ENCODE results near the gene SF3A1. TPM values are rescaled to one million over a fixed set of nuclear protein-coding genes. Genes with fewer than 3 reads are reported as not detected.

The SF3A1 gene
- total RNA-seq, 1 experiment from 2014 or later = 230 TPM

DNA sequence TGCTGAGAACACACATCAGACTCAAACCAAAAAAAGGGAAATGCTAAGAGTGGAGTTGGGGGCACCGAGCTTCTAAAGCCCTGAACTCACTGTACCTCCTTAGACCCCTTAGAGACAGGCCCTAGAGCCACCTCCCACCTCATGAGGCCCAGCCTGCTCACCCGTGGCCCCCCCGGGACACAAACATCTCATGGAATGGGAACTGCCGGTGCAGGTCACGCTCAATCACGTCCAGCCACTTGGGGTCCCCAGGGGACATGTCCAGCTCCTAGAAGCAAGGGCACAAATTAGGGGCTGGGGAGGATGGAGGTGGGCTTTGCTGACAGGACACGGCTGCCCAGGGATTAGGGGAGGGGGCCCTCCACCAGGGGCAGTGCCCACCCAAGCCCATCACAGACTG is 61.1 kb downstream of the SF3A1 start:
- H3K9ac ChIP-seq (ENCODE audit: low read length) = no peak overlapping the region
- POLR2A ChIA-PET = no interaction called here
- RAD21 ChIA-PET (ENCODE audit: low non-redundant PET in 1 of 2, low total read pairs in 2 of 2, uncharacterized antibody in 2 of 2, unreplicated experiment in 2 of 2) = no interaction called here

DNA sequence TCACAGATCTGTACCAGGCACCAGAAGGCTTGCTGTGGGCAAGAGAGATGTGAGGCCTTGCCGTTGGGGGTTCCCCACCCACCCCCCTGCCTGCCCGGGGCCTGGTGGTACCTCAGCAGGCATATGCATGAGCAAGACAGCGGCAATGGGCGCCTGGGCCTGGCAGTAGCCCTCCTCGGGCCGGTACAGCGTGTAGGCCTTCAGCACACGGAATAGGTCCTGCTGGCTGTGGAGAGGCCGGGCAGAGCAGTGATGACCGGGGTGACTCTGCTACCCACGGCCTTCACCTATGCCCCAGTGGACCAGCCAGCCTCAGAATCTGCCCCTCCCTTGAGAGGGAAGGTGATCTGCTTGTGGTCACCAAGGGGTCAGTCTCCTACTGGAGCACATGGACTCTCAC is 61.9 kb downstream of the SF3A1 start:
- Histone ChIP-seq H3K4me3 (replicated peaks in 1 of 2; ENCODE audit: low read depth in 1 of 2, low read length in 2 of 2) (no peak overlapping the region), H2AFZ (ENCODE audit: low read depth, low read length, poor library complexity, severe bottlenecking) (no peak overlapping the region), H3K9ac (ENCODE audit: low read length) (no peak overlapping the region), H3K9me3 (ENCODE audit: control insufficient read depth in 1 of 2, insufficient read depth in 1 of 2, low read depth in 1 of 2, low read length in 2 of 2) (no peaks in the 10 kb centered on the region), H3K79me2 (ENCODE audit: insufficient read depth, low read length) (no peaks in the 10 kb centered on the region), H3K36me3 (ENCODE audit: control insufficient read depth in 1 of 2, insufficient read depth in 2 of 2, low read length in 2 of 2) (peaks cover 2 to 4% of the 10 kb centered on the region in 2 experiments; a peak in 2 of 4 replicates), H3K27ac (ENCODE audit: low read depth, low read length) (no peak overlapping the region), H3K4me1 (ENCODE audit: control insufficient read depth in 1 of 2, insufficient read depth in 2 of 2, low read length in 2 of 2) (peaks cover 31 to 33% of the 10 kb centered on the region in 2 experiments), H3K4me2 (ENCODE audit: low read length) (no peak overlapping the region), H3K9me2 (ENCODE audit: insufficient read depth) (no peaks in the 10 kb centered on the region), H4K20me1 (ENCODE audit: insufficient read depth) (no peaks in the 10 kb centered on the region), H3K27me3 (ENCODE audit: insufficient read depth, low read length) (no peaks in the 10 kb centered on the region)
- intact Hi-C loops (cut with micrococcal nuclease) = no loop called here
- DNase-seq (ENCODE audit: low read depth, low spot score) (no peak), ATAC-seq (no peak)
- no TSS peak for BruUV-seq (replicated peaks)
- ChIA-PET CTCF (no interaction called here), RAD21 (ENCODE audit: low non-redundant PET in 1 of 2, low total read pairs in 2 of 2, uncharacterized antibody in 2 of 2, unreplicated experiment in 2 of 2) (no interaction called here), POLR2A (no interaction called here)
- TF ChIP-seq CEBPB (IDR thresholded peaks at IDR 0.05; ENCODE audit: low read depth) = no peak
- no peak for TF ChIP-seq FOSL1 (IDR thresholded peaks at IDR 0.05; ENCODE audit: low read depth)
- no peak for TF ChIP-seq JUND (IDR thresholded peaks at IDR 0.05)
- no peak for TF ChIP-seq SP1 (IDR thresholded peaks at IDR 0.05; ENCODE audit: low read depth)
- TF ChIP-seq, protein P1, sequence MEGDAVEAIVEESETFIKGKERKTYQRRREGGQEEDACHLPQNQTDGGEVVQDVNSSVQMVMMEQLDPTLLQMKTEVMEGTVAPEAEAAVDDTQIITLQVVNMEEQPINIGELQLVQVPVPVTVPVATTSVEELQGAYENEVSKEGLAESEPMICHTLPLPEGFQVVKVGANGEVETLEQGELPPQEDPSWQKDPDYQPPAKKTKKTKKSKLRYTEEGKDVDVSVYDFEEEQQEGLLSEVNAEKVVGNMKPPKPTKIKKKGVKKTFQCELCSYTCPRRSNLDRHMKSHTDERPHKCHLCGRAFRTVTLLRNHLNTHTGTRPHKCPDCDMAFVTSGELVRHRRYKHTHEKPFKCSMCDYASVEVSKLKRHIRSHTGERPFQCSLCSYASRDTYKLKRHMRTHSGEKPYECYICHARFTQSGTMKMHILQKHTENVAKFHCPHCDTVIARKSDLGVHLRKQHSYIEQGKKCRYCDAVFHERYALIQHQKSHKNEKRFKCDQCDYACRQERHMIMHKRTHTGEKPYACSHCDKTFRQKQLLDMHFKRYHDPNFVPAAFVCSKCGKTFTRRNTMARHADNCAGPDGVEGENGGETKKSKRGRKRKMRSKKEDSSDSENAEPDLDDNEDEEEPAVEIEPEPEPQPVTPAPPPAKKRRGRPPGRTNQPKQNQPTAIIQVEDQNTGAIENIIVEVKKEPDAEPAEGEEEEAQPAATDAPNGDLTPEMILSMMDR (IDR thresholded peaks at IDR 0.05 in 2 of 3, conservative IDR thresholded peaks at IDR 0.05 in 1 of 3; ENCODE audit: borderline replicate concordance in 1 of 3, insufficient read depth in 1 of 3, low read depth in 2 of 3, low read length in 2 of 3) = no peak
- no peak for TF ChIP-seq ATF3 (IDR thresholded peaks at IDR 0.05)
- TF ChIP-seq SRF (IDR thresholded peaks at IDR 0.05; ENCODE audit: low read depth) = no peak
- TF ChIP-seq, protein P2, sequence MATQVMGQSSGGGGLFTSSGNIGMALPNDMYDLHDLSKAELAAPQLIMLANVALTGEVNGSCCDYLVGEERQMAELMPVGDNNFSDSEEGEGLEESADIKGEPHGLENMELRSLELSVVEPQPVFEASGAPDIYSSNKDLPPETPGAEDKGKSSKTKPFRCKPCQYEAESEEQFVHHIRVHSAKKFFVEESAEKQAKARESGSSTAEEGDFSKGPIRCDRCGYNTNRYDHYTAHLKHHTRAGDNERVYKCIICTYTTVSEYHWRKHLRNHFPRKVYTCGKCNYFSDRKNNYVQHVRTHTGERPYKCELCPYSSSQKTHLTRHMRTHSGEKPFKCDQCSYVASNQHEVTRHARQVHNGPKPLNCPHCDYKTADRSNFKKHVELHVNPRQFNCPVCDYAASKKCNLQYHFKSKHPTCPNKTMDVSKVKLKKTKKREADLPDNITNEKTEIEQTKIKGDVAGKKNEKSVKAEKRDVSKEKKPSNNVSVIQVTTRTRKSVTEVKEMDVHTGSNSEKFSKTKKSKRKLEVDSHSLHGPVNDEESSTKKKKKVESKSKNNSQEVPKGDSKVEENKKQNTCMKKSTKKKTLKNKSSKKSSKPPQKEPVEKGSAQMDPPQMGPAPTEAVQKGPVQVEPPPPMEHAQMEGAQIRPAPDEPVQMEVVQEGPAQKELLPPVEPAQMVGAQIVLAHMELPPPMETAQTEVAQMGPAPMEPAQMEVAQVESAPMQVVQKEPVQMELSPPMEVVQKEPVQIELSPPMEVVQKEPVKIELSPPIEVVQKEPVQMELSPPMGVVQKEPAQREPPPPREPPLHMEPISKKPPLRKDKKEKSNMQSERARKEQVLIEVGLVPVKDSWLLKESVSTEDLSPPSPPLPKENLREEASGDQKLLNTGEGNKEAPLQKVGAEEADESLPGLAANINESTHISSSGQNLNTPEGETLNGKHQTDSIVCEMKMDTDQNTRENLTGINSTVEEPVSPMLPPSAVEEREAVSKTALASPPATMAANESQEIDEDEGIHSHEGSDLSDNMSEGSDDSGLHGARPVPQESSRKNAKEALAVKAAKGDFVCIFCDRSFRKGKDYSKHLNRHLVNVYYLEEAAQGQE (IDR thresholded peaks at IDR 0.05; ENCODE audit: low read depth) = no peak

More for the DNA sequence above, 61.1 kb downstream of the SF3A1 start:
- H2AFZ ChIP-seq (ENCODE audit: low read depth, low read length, poor library complexity, severe bottlenecking) = no peak overlapping the region
- H4K20me1 ChIP-seq (ENCODE audit: insufficient read depth) = no peaks in the 10 kb centered on the region
- no peak for TF ChIP-seq TCF7L2 (IDR thresholded peaks at IDR 0.05; ENCODE audit: borderline replicate concordance, extremely low read depth, insufficient read depth, insufficient read length)
- TF ChIP-seq ZNF274 (IDR thresholded peaks at IDR 0.05; ENCODE audit: low read depth, low read length) = no peak
- no peak for TF ChIP-seq EZH2 (IDR thresholded peaks at IDR 0.05)
- no peak for TF ChIP-seq ELF1 (IDR thresholded peaks at IDR 0.05; ENCODE audit: borderline replicate concordance, low read depth)
- TF ChIP-seq ZFX (IDR thresholded peaks at IDR 0.05) = no peak
- TF ChIP-seq, protein P1 (IDR thresholded peaks at IDR 0.05 in 2 of 3, conservative IDR thresholded peaks at IDR 0.05 in 1 of 3; ENCODE audit: borderline replicate concordance in 1 of 3, insufficient read depth in 1 of 3, low read depth in 2 of 3, low read length in 2 of 3) = no peak
- no peak for TF ChIP-seq EGR1 (IDR thresholded peaks at IDR 0.05; ENCODE audit: low read depth)
- TF ChIP-seq CEBPB (IDR thresholded peaks at IDR 0.05; ENCODE audit: low read depth) = no peak
- H3K27me3 ChIP-seq (ENCODE audit: insufficient read depth, low read length) = no peaks in the 10 kb centered on the region
- ATAC-seq = no peak
- H3K4me1 ChIP-seq (ENCODE audit: control insufficient read depth in 1 of 2, insufficient read depth in 2 of 2, low read length in 2 of 2) = peaks cover 23 to 25% of the 10 kb centered on the region in 2 experiments
- no peak overlapping the region for H3K4me2 ChIP-seq (ENCODE audit: low read length)
- no peaks in the 10 kb centered on the region for H3K79me2 ChIP-seq (ENCODE audit: insufficient read depth, low read length)
- no peak overlapping the region for H3K4me3 ChIP-seq (replicated peaks in 1 of 2; ENCODE audit: low read depth in 1 of 2, low read length in 2 of 2)
- H3K27ac ChIP-seq (ENCODE audit: low read depth, low read length) = no peak overlapping the region
- no peak for DNase-seq (ENCODE audit: low read depth, low spot score)
- H3K9me2 ChIP-seq (ENCODE audit: insufficient read depth) = no peaks in the 10 kb centered on the region
- CTCF ChIA-PET = no interaction called here
- H3K36me3 ChIP-seq (ENCODE audit: control insufficient read depth in 1 of 2, insufficient read depth in 2 of 2, low read length in 2 of 2) = peaks cover 2 to 4% of the 10 kb centered on the region in 2 experiments; a peak in 3 of 4 replicates
- H3K9me3 ChIP-seq (ENCODE audit: control insufficient read depth in 1 of 2, insufficient read depth in 1 of 2, low read depth in 1 of 2, low read length in 2 of 2) = no peaks in the 10 kb centered on the region
- BruUV-seq (replicated peaks) = no TSS peak
- intact Hi-C loops (cut with micrococcal nuclease) = no loop called here
